Panc1 (cell line): Measurements from ENCODE around the gene MED28. TPM values are rescaled to one million over a fixed set of nuclear protein-coding genes. Genes with fewer than 3 reads are reported as not detected.

Experiments used
- ATAC-seq: fragments of 200-7000 bp; cut with Tn5 transposase; 2 replicates; pipeline ENCODE4 v1.9.1; 2020; ENCODE audit warnings: mild to moderate bottlenecking, moderate library complexity
- BruUV-seq: library from RNA; stranded (reverse); fragments of 400-500 nt; replicated peaks from 2 replicates; lab custom pipeline; 2021; lab: Mats Ljungman, UMichigan
- CTCF ChIA-PET: fragments of 300-600 bp; sonication (Branson Sonifier 250); formaldehyde crosslinking; loops from one replicate; lab custom pipeline; 2022; ENCODE audit warnings: antibody characterized with exemption; lab: Charles Lee
- POLR2A ChIA-PET: fragments of 300-600 bp; sonication (Branson Sonifier 250); formaldehyde crosslinking; loops from one replicate; lab custom pipeline; 2022; ENCODE audit warnings: antibody characterized with exemption; lab: Charles Lee
- DNase-seq: peaks from one replicate; pipeline ENCODE4 v3.0.0-alpha.2; 2010; ENCODE audit warnings: low read depth, low spot score
- H3K27ac ChIP-seq: 2 replicates; pipeline ENCODE4 v1.5.1; 2011; ENCODE audit warnings: mild to moderate bottlenecking, low read length, inconsistent platforms
- H3K27me3 ChIP-seq: fragments of 200-500 bp; sonication (Bioruptor generic); 2 replicates; pipeline ENCODE4 v1.6.0; 2014; ENCODE audit warnings: low read length, inconsistent platforms; ENCODE audit not compliant: control insufficient read depth, insufficient read depth
- H3K36me3 ChIP-seq: fragments of 200-500 bp; sonication (Bioruptor generic); 2 replicates; pipeline ENCODE4 v1.5.1; 2014; ENCODE audit warnings: inconsistent platforms, mild to moderate bottlenecking, low read length, moderate library complexity; ENCODE audit not compliant: control insufficient read depth, insufficient read depth
- H3K4me1 ChIP-seq: 2 replicates; pipeline ENCODE4 v1.5.1; 2011; ENCODE audit warnings: inconsistent platforms, mild to moderate bottlenecking, low read length, moderate library complexity; ENCODE audit not compliant: control insufficient read depth, insufficient read depth
- H3K4me3 ChIP-seq, 2 experiments: 2 replicates each; pipeline ENCODE4 v1.5.1; 2011 to 2012; ENCODE audit warnings: low read depth in 2 of 2, low read length in 2 of 2, mild to moderate bottlenecking in 2 of 2, inconsistent platforms in 1 of 2, moderate library complexity in 1 of 2
- H3K9me3 ChIP-seq: fragments of 200-500 bp; sonication (Bioruptor generic); 2 replicates; pipeline ENCODE4 v1.5.1; 2014; ENCODE audit warnings: low read depth, mild to moderate bottlenecking, inconsistent platforms, low read length, moderate library complexity; ENCODE audit not compliant: control insufficient read depth, insufficient read depth
- CTCF ChIP-seq: fragments of 450-650 bp; IDR thresholded peaks from 2 replicates; pipeline ENCODE4 v1.5.1; 2017; ENCODE audit warnings: mild to moderate bottlenecking
- POLR2AphosphoS5 ChIP-seq: IDR thresholded peaks from 2 replicates; pipeline ENCODE4 v1.6.1; 2012; ENCODE audit warnings: mild to moderate bottlenecking, low read depth, low read length, moderate library complexity
- REST ChIP-seq, 2 experiments: IDR thresholded peaks; 2 replicates each; pipeline ENCODE4 v1.6.1; 2011 to 2012; ENCODE audit warnings: low read depth in 2 of 2, control low read depth in 1 of 2, low read length in 1 of 2, mild to moderate bottlenecking in 1 of 2, moderate library complexity in 1 of 2; ENCODE audit not compliant: insufficient read depth in 1 of 2
- SIN3A ChIP-seq: IDR thresholded peaks from 2 replicates; pipeline ENCODE4 v1.6.1; 2012; ENCODE audit warnings: low read depth, mild to moderate bottlenecking, low read length, moderate library complexity, borderline replicate concordance; ENCODE audit not compliant: insufficient read depth
- TCF7L2 ChIP-seq: IDR thresholded peaks from 2 replicates; pipeline ENCODE4 v1.6.1; 2011; ENCODE audit warnings: mild to moderate bottlenecking, low read depth, low read length, inconsistent platforms
- in situ Hi-C: cut with HindIII; loops from 2 replicates; pipeline ENCODE4 v1.10.0; 2016; ENCODE audit warnings: low sequenced_read_pairs, low pct_unique_long_range_greater_than_20kb
- intact Hi-C: fragments of 100-400 bp; cut with micrococcal nuclease; formaldehyde crosslinking; loops from one replicate; pipeline ENCODE4 v1.10.0; 2022; ENCODE audit not compliant: unreplicated experiment
- total RNA-seq: library from RNA; stranded (reverse); gene quantifications from one replicate; pipeline ENCODE4 v1.2.1, GENCODE V29; 2021; ENCODE audit not compliant: unreplicated experiment

MED28 gene
- total RNA-seq, 1 experiment from 2014 or later, result 32.1 TPM

GRCh38 chr4:17647176-17647806 is 32.9 kb downstream of the MED28 start:
- Histone ChIP-seq H3K4me1 (no peaks in the 10 kb centered on the region), H3K4me3 (no peak overlapping the region), H3K27me3 (no peaks in the 10 kb centered on the region), H3K27ac (no peak overlapping the region), H3K9me3 (no peaks in the 10 kb centered on the region), H3K36me3 (no peaks in the 10 kb centered on the region)
- DNase-seq (no peak), ATAC-seq (no peak; the same call in 1 of the 2 replicates)
- TF ChIP-seq REST (IDR thresholded peaks at IDR 0.05; ENCODE audit: insufficient read depth in 1 of 2, low read depth in 2 of 2, low read length in 1 of 2), result no peak
- TF ChIP-seq POLR2AphosphoS5, result no peak
- no peak for TF ChIP-seq CTCF
- no peak for TF ChIP-seq SIN3A
- TF ChIP-seq TCF7L2, result no peak
- in situ Hi-C loops (no loop called here), intact Hi-C loops (no loop called here)
- CTCF ChIA-PET, result no interaction called here
- BruUV-seq, result no TSS peak
- POLR2A ChIA-PET, result no interaction called here

- Histone ChIP-seq H3K9me3 (no peaks in the 10 kb centered on the region), H3K27me3 (no peaks in the 10 kb centered on the region), H3K36me3 (no peaks in the 10 kb centered on the region), H3K4me3 (no peak overlapping the region), H3K27ac (no peak overlapping the region), H3K4me1 (no peaks in the 10 kb centered on the region)
- DNase-seq (no peak), ATAC-seq (peak; percentile 74; the same call in 1 of the 2 replicates)
- ChIA-PET CTCF (no interaction called here), POLR2A (no interaction called here)
- in situ Hi-C loops, result no loop called here
- intact Hi-C loops, result no loop called here
- TF ChIP-seq REST (IDR thresholded peaks at IDR 0.05; ENCODE audit: insufficient read depth in 1 of 2, low read depth in 2 of 2, low read length in 1 of 2) (no peak), TCF7L2 (no peak), SIN3A (no peak), CTCF (no peak; the same call in 1 of the 2 replicates), POLR2AphosphoS5 (no peak)
- no TSS peak for BruUV-seq
Observed at GRCh38 chr4:17647927-17648326, 33.5 kb downstream of the MED28 start.
